Neutrophil (primary cell): ENCODE measurements around the gene OR4X2.

Experiments
- H3K27ac ChIP-seq: fragments of 200-600 bp; sonication (generic); 2 replicates; pipeline ENCODE4 v1.5.1; 2016; ENCODE audit warnings: mild to moderate bottlenecking, moderate library complexity
- H3K27me3 ChIP-seq: fragments of 200-600 bp; sonication (generic); 2 replicates; pipeline ENCODE4 v1.6.0; 2016; ENCODE audit warnings: mild to moderate bottlenecking
- H3K36me3 ChIP-seq: fragments of 200-600 bp; sonication (generic); 2 replicates; pipeline ENCODE4 v1.5.1; 2017
- H3K4me1 ChIP-seq, 2 experiments: fragments of 200-600 bp in 1 of 2; sonication (generic) in 1 of 2; 1 replicate in 1 of 2; 2 replicates in 1 of 2; pipeline versions ENCODE4 v1.5.1 to v1.6.1; 2013 to 2016; ENCODE audit warnings: low read depth in 1 of 2, low read length in 1 of 2, mild to moderate bottlenecking in 1 of 2, moderate library complexity in 1 of 2; ENCODE audit not compliant: control insufficient read depth in 1 of 2, insufficient read depth in 1 of 2
- H3K4me3 ChIP-seq, 2 experiments: fragments of 200-600 bp in 1 of 2; sonication (generic) in 1 of 2; 1 replicate in 1 of 2; 2 replicates in 1 of 2; pipeline ENCODE4 v1.5.1; 2013 to 2016; ENCODE audit warnings: low read depth in 1 of 2, low read length in 1 of 2, mild to moderate bottlenecking in 1 of 2, moderate library complexity in 1 of 2
- H3K9me3 ChIP-seq: fragments of 200-600 bp; sonication (generic); 2 replicates; pipeline ENCODE4 v1.5.1; 2016
- CTCF ChIP-seq: fragments of 200-600 bp; sonication (generic); IDR thresholded peaks from 2 replicates; pipeline ENCODE4 v1.5.1; 2016; ENCODE audit warnings: antibody characterized with exemption

The OR4X2 gene

GRCh38 chr11:48272606-48273005 is 27.7 kb downstream of the OR4X2 start:
- Histone ChIP-seq H3K27me3 (no peaks in the 10 kb centered on the region), H3K4me1 (no peaks in the 10 kb centered on the region), H3K27ac (no peak overlapping the region), H3K4me3 (no peak overlapping the region), H3K36me3 (no peaks in the 10 kb centered on the region), H3K9me3 (no peaks in the 10 kb centered on the region)
- TF ChIP-seq CTCF: no peak
